HUES64 (cell line): ENCODE measurements around the gene SDCCAG8.

Experiments used
- H3K27ac ChIP-seq: 2 replicates; pipeline ENCODE4 v1.7.0; 2013; ENCODE audit warnings: low read depth, low read length, inconsistent platforms
- H3K27me3 ChIP-seq: 2 replicates; pipeline ENCODE4 v1.6.1; 2013; ENCODE audit warnings: mild to moderate bottlenecking, low read length; ENCODE audit not compliant: insufficient read depth
- H3K36me3 ChIP-seq: 2 replicates; pipeline ENCODE4 v1.6.1; 2013; ENCODE audit warnings: mild to moderate bottlenecking, low read length; ENCODE audit not compliant: insufficient read depth
- H3K4me1 ChIP-seq: 2 replicates; pipeline ENCODE4 v1.6.1; 2013; ENCODE audit warnings: mild to moderate bottlenecking, low read length, moderate library complexity; ENCODE audit not compliant: insufficient read depth
- H3K4me3 ChIP-seq: 2 replicates; pipeline ENCODE4 v1.5.1; 2013; ENCODE audit warnings: mild to moderate bottlenecking, low read length, moderate library complexity
- H3K9ac ChIP-seq: 2 replicates; pipeline ENCODE4 v1.6.1; 2013; ENCODE audit warnings: mild to moderate bottlenecking, low read depth, low read length
- H3K9me3 ChIP-seq: 2 replicates; pipeline ENCODE4 v1.6.1; 2013; ENCODE audit warnings: low read depth, low read length; ENCODE audit not compliant: insufficient read depth
- WGBS: fragments of 150-250, 120-280 bp; methylation state at CpG from one replicate; pipeline ENCODE4 v1.1.7; 2013; ENCODE audit warnings: missing lambda C conversion rate; 5-methylcytosine and 5-hydroxymethylcytosine counted together

The SDCCAG8 gene

GRCh38 chr1:243489158-243489527 lies 233.3 kb downstream of the SDCCAG8 start:
- no peaks in the 10 kb centered on the region for H3K36me3 ChIP-seq
- no peaks in the 10 kb centered on the region for H3K9me3 ChIP-seq
- 91% methylated on average over 24 of the region's 24 CpGs for WGBS
- peaks cover 35% of the 10 kb centered on the region for H3K4me1 ChIP-seq
- 0 out of 2 replicates have a peak overlapping the region, but pooled peaks have one; percentile 5 for H3K9ac ChIP-seq
- H3K27ac ChIP-seq, result 0 out of 2 replicates have a peak overlapping the region, but pooled peaks have one; percentile 17
- H3K27me3 ChIP-seq, result no peaks in the 10 kb centered on the region
- no peak overlapping the region for H3K4me3 ChIP-seq

- H3K27me3 ChIP-seq, result no peaks in the 10 kb centered on the region
- H3K27ac ChIP-seq, result peak overlapping the region; percentile 96
- no peaks in the 10 kb centered on the region for H3K9me3 ChIP-seq
- WGBS, result 58% methylated on average over 21 of the region's 21 CpGs
- H3K4me3 ChIP-seq, result no peak overlapping the region
- H3K36me3 ChIP-seq, result no peaks in the 10 kb centered on the region
- peak overlapping the region; percentile 53 for H3K9ac ChIP-seq
- H3K4me1 ChIP-seq, result peaks cover 38% of the 10 kb centered on the region
Measured at GRCh38 chr1:243489681-243490546, 234.1 kb downstream of the SDCCAG8 start.

GRCh38 chr1:243490748-243491686 lies 235.2 kb downstream of the SDCCAG8 start:
- H3K4me1 ChIP-seq, result peaks cover 41% of the 10 kb centered on the region
- peak overlapping the region; percentile 96 for H3K27ac ChIP-seq
- no peaks in the 10 kb centered on the region for H3K27me3 ChIP-seq
- peak overlapping the region; percentile 53 for H3K9ac ChIP-seq
- H3K9me3 ChIP-seq, result no peaks in the 10 kb centered on the region
- 49% methylated on average over 7 of the region's 8 CpGs for WGBS
- H3K36me3 ChIP-seq, result no peaks in the 10 kb centered on the region
- no peak overlapping the region for H3K4me3 ChIP-seq

GRCh38 chr1:243493156-243494129 lies 237.6 kb downstream of the SDCCAG8 start:
- 84% methylated on average over 12 of the region's 14 CpGs for WGBS
- H3K36me3 ChIP-seq, result no peaks in the 10 kb centered on the region
- H3K27me3 ChIP-seq, result no peaks in the 10 kb centered on the region
- H3K27ac ChIP-seq, result no peak overlapping the region
- no peak overlapping the region for H3K4me3 ChIP-seq
- H3K9me3 ChIP-seq, result no peaks in the 10 kb centered on the region
- no peak overlapping the region for H3K9ac ChIP-seq
- H3K4me1 ChIP-seq, result peaks cover 41% of the 10 kb centered on the region

GRCh38 chr1:243494741-243495431 lies 239.0 kb downstream of the SDCCAG8 start:
- H3K4me1 ChIP-seq, result peaks cover 31% of the 10 kb centered on the region
- no peaks in the 10 kb centered on the region for H3K36me3 ChIP-seq
- no peak overlapping the region for H3K4me3 ChIP-seq
- H3K9me3 ChIP-seq, result no peaks in the 10 kb centered on the region
- 95% methylated on average over 15 of the region's 15 CpGs for WGBS
- no peak overlapping the region for H3K9ac ChIP-seq
- no peak overlapping the region for H3K27ac ChIP-seq
- no peaks in the 10 kb centered on the region for H3K27me3 ChIP-seq

GRCh38 chr1:243495442-243496186 lies 239.8 kb downstream of the SDCCAG8 start:
- peaks cover 23% of the 10 kb centered on the region for H3K4me1 ChIP-seq
- no peaks in the 10 kb centered on the region for H3K36me3 ChIP-seq
- H3K27ac ChIP-seq, result no peak overlapping the region
- H3K27me3 ChIP-seq, result no peaks in the 10 kb centered on the region
- no peaks in the 10 kb centered on the region for H3K9me3 ChIP-seq
- no peak overlapping the region for H3K4me3 ChIP-seq
- WGBS, result 92% methylated on average over 24 of the region's 24 CpGs
- no peak overlapping the region for H3K9ac ChIP-seq

GRCh38 chr1:243496187-243496646 lies 240.4 kb downstream of the SDCCAG8 start:
- H3K9ac ChIP-seq, result no peak overlapping the region
- 86% methylated on average over 19 of the region's 19 CpGs for WGBS

GRCh38 chr1:243496806-243497205 lies 241.0 kb downstream of the SDCCAG8 start:
- Histone ChIP-seq H3K9me3 (no peaks in the 10 kb centered on the region), H3K36me3 (no peaks in the 10 kb centered on the region), H3K4me1 (peaks cover 14% of the 10 kb centered on the region; the same call in 1 of the 2 replicates), H3K27ac (no peak overlapping the region), H3K27me3 (no peaks in the 10 kb centered on the region), H3K4me3 (no peak overlapping the region), H3K9ac (no peak overlapping the region)
- WGBS, result 92% methylated on average over 11 of the region's 11 CpGs

More at GRCh38 chr1:243496187-243496646, 240.4 kb downstream of the SDCCAG8 start:
- H3K36me3 ChIP-seq, result no peaks in the 10 kb centered on the region
- H3K27me3 ChIP-seq, result no peaks in the 10 kb centered on the region
- H3K4me3 ChIP-seq, result no peak overlapping the region
- H3K27ac ChIP-seq, result no peak overlapping the region
- H3K9me3 ChIP-seq, result no peaks in the 10 kb centered on the region
- H3K4me1 ChIP-seq, result peaks cover 18% of the 10 kb centered on the region; the same call in 1 of the 2 replicates

GRCh38 chr1:243497939-243498681 lies 242.3 kb downstream of the SDCCAG8 start:
- H3K36me3 ChIP-seq, result no peaks in the 10 kb centered on the region
- H3K27ac ChIP-seq, result no peak overlapping the region
- no peak overlapping the region for H3K4me3 ChIP-seq
- no peaks in the 10 kb centered on the region for H3K9me3 ChIP-seq
- H3K27me3 ChIP-seq, result no peaks in the 10 kb centered on the region
- no peak overlapping the region for H3K9ac ChIP-seq
- 93% methylated on average over 10 of the region's 10 CpGs for WGBS
- peaks cover 14% of the 10 kb centered on the region; the same call in 1 of the 2 replicates for H3K4me1 ChIP-seq
